Uterus (tissue), 4 donors: ENCODE measurements around the gene LRRC63. TPM values are rescaled to one million over a fixed set of nuclear protein-coding genes. Genes with fewer than 3 reads are reported as not detected.
"Not testable (repeated sequence)": the region's sequence is repeated elsewhere in the genome, so short reads cannot be mapped to it uniquely, and the experiment has no call there.

Experiments used
- DNase-seq, 2 donors: peaks; one replicate each; pipeline ENCODE4 v3.0.0-alpha.2; 2019 to 2020
- H3K27ac ChIP-seq, 2 donors: fragments of 200-600 bp; sonication (generic); 1 replicate in 1 of 2; 2 replicates in 1 of 2; pipeline ENCODE4 v1.5.1; 2016 to 2018
- H3K27me3 ChIP-seq, 2 donors: fragments of 200-600 bp; sonication (generic); one replicate each; pipeline ENCODE4 v1.5.1; 2018 to 2019; ENCODE audit warnings: control low read depth in 1 of 2
- H3K36me3 ChIP-seq, 2 donors: fragments of 200-600 bp; sonication (generic); one replicate each; pipeline ENCODE4 v1.5.1; 2019; ENCODE audit warnings: control low read depth in 1 of 2
- H3K4me1 ChIP-seq, 2 donors: fragments of 200-600 bp; sonication (generic); one replicate each; pipeline ENCODE4 v1.5.1; 2018 to 2019; ENCODE audit warnings: control low read depth in 1 of 2
- H3K4me3 ChIP-seq, 2 donors: fragments of 200-600 bp; sonication (generic); 1 replicate in 1 of 2; 2 replicates in 1 of 2; pipeline ENCODE4 v1.5.1; 2018 to 2019; ENCODE audit warnings: mild to moderate bottlenecking in 1 of 2
- H3K9me3 ChIP-seq, 2 donors: fragments of 200-600 bp; sonication (generic); one replicate each; pipeline ENCODE4 v1.5.1; 2019; ENCODE audit warnings: control low read depth in 1 of 2
- POLR2A ChIP-seq, 2 donors: fragments of 450-650 bp; IDR thresholded peaks; one replicate each; pipeline ENCODE4 v1.6.1; 2016; ENCODE audit warnings: antibody characterized with exemption in 2 of 2, mild to moderate bottlenecking in 1 of 2, moderate library complexity in 1 of 2
- intact Hi-C: fragments of 100-400 bp; cut with DNase I; formaldehyde crosslinking; loops from one replicate; pipeline ENCODE4 v1.15.1; 2023; ENCODE audit warnings: low total_unique reads
- total RNA-seq, 4 donors: library from RNA; depleted of rRNA in 3 of 4; stranded (reverse); fragments of >200 nt in 3 of 4; gene quantifications; one replicate each; pipeline versions ENCODE4 v1.1.0 to v1.2.4, GENCODE V29; 2014 to 2023
- TF ChIP-seq, protein P1 (sequence below), 4 experiments: fragments of 200-600 bp in 2 of 4; fragments of 450-650 bp in 2 of 4; sonication (generic) in 2 of 4; IDR thresholded peaks; one replicate each; pipeline ENCODE4 v1.5.1; 2016 to 2019; ENCODE audit warnings: antibody characterized with exemption in 4 of 4, mild to moderate bottlenecking in 2 of 4, moderate library complexity in 1 of 4
- donor health status: DM: yes; HTN: yes; CAD: no.

LRRC63 gene
- total RNA-seq, 4 donors from 2014 or later = 1.2 TPM; not detected in 3

DNA sequence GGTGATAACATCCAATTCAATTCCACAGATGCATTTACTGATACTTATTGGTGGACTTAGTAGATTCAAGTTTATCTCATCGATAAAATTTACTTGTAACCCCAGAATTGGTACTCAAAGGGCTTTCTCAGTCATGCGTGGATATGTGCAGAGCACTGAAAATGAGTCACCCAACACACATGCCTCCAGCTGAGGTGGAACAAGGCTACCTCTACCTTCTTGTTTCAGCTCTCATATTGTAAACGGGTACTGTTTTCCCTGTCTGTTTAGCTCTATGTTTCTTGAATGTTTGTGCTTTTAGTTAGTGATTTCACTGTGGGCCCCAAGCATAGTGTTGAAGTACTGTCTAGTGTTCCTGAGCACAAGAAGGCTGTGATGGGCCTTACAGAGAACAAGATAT, 1.5 kb downstream of the LRRC63 start:
- no peaks in the 10 kb centered on the region for H3K4me1 ChIP-seq
- H3K36me3 ChIP-seq = no peaks in the 10 kb centered on the region
- intact Hi-C loops = no loop called here
- no peak overlapping the region for H3K27ac ChIP-seq
- H3K9me3 ChIP-seq = no peaks in the 10 kb centered on the region
- DNase-seq = no peak
- TF ChIP-seq, protein P1, sequence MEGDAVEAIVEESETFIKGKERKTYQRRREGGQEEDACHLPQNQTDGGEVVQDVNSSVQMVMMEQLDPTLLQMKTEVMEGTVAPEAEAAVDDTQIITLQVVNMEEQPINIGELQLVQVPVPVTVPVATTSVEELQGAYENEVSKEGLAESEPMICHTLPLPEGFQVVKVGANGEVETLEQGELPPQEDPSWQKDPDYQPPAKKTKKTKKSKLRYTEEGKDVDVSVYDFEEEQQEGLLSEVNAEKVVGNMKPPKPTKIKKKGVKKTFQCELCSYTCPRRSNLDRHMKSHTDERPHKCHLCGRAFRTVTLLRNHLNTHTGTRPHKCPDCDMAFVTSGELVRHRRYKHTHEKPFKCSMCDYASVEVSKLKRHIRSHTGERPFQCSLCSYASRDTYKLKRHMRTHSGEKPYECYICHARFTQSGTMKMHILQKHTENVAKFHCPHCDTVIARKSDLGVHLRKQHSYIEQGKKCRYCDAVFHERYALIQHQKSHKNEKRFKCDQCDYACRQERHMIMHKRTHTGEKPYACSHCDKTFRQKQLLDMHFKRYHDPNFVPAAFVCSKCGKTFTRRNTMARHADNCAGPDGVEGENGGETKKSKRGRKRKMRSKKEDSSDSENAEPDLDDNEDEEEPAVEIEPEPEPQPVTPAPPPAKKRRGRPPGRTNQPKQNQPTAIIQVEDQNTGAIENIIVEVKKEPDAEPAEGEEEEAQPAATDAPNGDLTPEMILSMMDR (IDR thresholded peaks at IDR 0.05) = no peak
- TF ChIP-seq POLR2A (IDR thresholded peaks at IDR 0.05) = no peak
- no peak overlapping the region for H3K4me3 ChIP-seq
- peaks cover 0 to 4% of the 10 kb centered on the region in 2 donors for H3K27me3 ChIP-seq

DNA sequence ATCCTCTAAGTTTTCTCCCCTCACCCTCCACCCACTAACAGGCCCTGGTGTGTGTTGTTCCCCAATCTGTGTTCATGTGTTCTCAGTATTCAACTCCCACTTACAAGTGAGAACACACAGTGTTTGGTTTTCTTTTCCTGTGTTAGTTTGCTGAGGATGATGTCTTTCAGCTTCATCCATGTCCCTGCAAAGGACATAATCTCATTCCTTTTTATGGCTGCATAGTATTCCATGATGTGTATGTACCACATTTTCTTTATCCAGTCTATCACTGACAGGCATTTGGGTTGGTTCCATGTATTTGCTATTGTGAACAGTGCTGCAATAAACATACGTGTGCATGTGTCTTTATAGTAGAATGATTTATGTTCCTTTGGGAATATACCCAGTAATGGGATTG, 3.0 kb downstream of the LRRC63 start:
- H3K4me1 ChIP-seq, H3K9me3 ChIP-seq, H3K36me3 ChIP-seq, intact Hi-C loops, H3K4me3 ChIP-seq, H3K27ac ChIP-seq, DNase-seq, H3K27me3 ChIP-seq: not testable (repeated sequence)

DNA sequence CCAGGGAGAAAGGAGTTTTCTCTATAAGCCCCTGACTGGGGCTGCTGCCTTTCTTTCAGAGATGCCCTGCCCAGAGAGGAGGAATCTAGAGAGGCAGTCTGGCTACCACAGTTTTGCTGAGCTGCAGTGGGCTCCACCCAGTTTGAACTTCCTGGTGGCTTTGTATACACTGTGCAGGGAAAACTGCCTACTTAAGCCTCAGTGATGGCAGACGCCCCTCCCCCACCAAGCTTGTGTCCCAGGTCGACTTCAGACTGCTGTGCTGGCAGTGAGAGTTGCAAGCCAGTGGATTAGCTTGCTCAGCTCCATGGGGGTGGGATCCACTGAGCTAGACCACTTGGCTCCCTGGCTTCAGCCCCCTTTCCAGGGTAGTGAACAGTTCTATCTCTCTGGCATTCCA, 8.5 kb downstream of the LRRC63 start:
- H3K4me1 ChIP-seq, H3K36me3 ChIP-seq, intact Hi-C loops, H3K27me3 ChIP-seq, H3K4me3 ChIP-seq, H3K9me3 ChIP-seq, DNase-seq, H3K27ac ChIP-seq: not testable (repeated sequence)

DNA sequence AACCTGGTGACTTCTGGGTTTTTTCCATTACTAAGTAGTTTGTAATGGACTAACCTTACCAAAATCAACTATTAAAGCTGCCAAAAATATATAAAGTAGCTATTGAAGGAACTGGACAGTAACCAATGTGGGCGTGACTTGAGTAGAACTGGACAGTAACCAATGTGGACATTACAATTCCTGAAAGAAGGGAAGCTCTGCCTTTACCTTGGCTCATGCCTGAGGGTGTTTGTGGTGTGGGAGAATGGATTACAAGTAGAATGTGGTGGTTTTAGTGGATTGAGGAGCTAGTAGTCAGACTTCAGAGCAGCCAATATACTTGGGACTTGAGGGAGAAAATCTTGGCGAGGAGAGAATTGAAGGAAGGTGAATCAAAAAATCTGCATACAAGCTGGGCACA, 17.5 kb downstream of the LRRC63 start:
- Histone ChIP-seq H3K36me3 (no peaks in the 10 kb centered on the region), H3K9me3 (no peaks in the 10 kb centered on the region), H3K27ac (no peak overlapping the region), H3K4me1 (no peaks in the 10 kb centered on the region), H3K27me3 (no peaks in the 10 kb centered on the region), H3K4me3 (no peak overlapping the region)
- no peak for DNase-seq
- TF ChIP-seq, protein P1 (IDR thresholded peaks at IDR 0.05) = no peak
- no peak for TF ChIP-seq POLR2A (IDR thresholded peaks at IDR 0.05)
- intact Hi-C loops = no loop called here

DNA sequence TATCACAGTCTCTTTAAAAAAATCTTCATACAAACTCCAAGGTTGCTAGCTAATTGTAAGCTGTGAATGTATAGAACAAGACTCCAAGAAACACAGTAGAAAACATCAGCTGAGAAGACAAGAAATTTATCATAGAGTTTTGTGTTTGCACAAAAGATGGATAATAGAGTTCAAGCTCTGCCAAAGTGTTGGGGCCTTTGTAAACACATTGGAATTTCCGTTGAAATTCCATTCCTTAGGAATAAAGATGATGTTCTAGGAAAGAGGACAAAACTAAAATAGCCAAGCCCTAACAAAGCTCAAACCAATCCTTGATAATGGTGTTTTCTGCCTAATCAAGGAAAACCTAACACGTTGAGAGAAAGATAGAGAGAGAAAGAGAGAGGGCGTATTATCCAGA, 20.6 kb downstream of the LRRC63 start:
- Histone ChIP-seq H3K9me3 (peaks cover 0 to 15% of the 10 kb centered on the region in 2 donors), H3K27ac (no peak overlapping the region), H3K4me3 (no peak overlapping the region), H3K27me3 (no peaks in the 10 kb centered on the region), H3K36me3 (no peaks in the 10 kb centered on the region), H3K4me1 (no peaks in the 10 kb centered on the region)
- TF ChIP-seq, protein P1 (IDR thresholded peaks at IDR 0.05) = no peak
- TF ChIP-seq POLR2A (IDR thresholded peaks at IDR 0.05) = no peak
- no peak for DNase-seq
- intact Hi-C loops = no loop called here

DNA sequence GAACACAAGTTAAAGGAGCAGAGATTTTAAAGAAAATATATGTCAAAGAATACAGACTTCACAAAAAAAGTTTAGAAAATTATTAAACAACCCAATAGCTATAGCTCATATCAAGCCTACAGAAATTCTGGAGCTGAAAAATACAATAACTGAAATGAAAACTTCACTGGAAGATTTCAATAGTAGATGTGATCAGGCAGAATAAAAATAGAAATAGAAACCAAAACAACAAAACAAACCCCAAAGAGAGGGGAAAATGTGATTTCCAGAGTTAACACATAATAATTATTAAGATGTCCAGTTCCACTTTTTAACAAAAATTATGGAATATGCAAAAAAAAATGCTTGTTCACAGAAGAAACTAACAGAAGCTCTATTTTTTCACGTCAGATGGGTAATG, 23.6 kb downstream of the LRRC63 start:
- Histone ChIP-seq H3K27me3 (no peaks in the 10 kb centered on the region), H3K27ac (no peak overlapping the region), H3K36me3 (no peaks in the 10 kb centered on the region), H3K9me3 (peaks cover 0 to 15% of the 10 kb centered on the region in 2 donors), H3K4me1 (no peaks in the 10 kb centered on the region), H3K4me3 (no peak overlapping the region)
- TF ChIP-seq POLR2A (IDR thresholded peaks at IDR 0.05) = no peak
- TF ChIP-seq, protein P1 (IDR thresholded peaks at IDR 0.05) = no peak
- DNase-seq = no peak
- intact Hi-C loops = no loop called here
